Small intestine (tissue), 7 donors: Measurements from ENCODE around the gene FNTB. TPM values are rescaled to one million over a fixed set of nuclear protein-coding genes. Genes with fewer than 3 reads are reported as not detected.
"Not testable (repeated sequence)": the region's sequence is repeated elsewhere in the genome, so short reads cannot be mapped to it uniquely, and the experiment has no call there.

Source experiments
- DNase-seq, 2 donors: peaks; one replicate each; pipeline versions ENCODE4 v3.0.0 to v3.0.0-alpha.2; 2013
- FAIRE-seq: peaks from 2 replicates; lab custom pipeline; 2012; peaks lifted over from hg19 to GRCh38; lab: Jason Lieb, UNC
- H3K27ac ChIP-seq, 3 donors: one replicate each; pipeline ENCODE4 v1.5.1; 2013; ENCODE audit warnings: low read length in 2 of 3, mild to moderate bottlenecking in 2 of 3, control low read depth in 1 of 3, inconsistent platforms in 1 of 3, low read depth in 1 of 3, moderate library complexity in 1 of 3
- H3K27me3 ChIP-seq, 3 donors: one replicate each; pipeline ENCODE4 v1.6.1; 2013; ENCODE audit warnings: low read length in 3 of 3, inconsistent platforms in 1 of 3; ENCODE audit not compliant: control insufficient read depth in 3 of 3, insufficient read depth in 3 of 3
- H3K36me3 ChIP-seq, 3 donors: one replicate each; pipeline ENCODE4 v1.6.1; 2013; ENCODE audit warnings: low read length in 3 of 3, inconsistent platforms in 1 of 3, low read depth in 1 of 3, mild to moderate bottlenecking in 1 of 3, moderate library complexity in 1 of 3; ENCODE audit not compliant: control insufficient read depth in 3 of 3, insufficient read depth in 2 of 3
- H3K4me1 ChIP-seq, 3 donors: one replicate each; pipeline ENCODE4 v1.6.1; 2013; ENCODE audit warnings: low read length in 2 of 3, inconsistent platforms in 1 of 3, low read depth in 1 of 3, mild to moderate bottlenecking in 1 of 3, moderate library complexity in 1 of 3; ENCODE audit not compliant: control insufficient read depth in 3 of 3, insufficient read depth in 2 of 3
- H3K4me3 ChIP-seq, 3 donors: one replicate each; pipeline ENCODE4 v1.5.1; 2013; ENCODE audit warnings: low read length in 3 of 3, control low read depth in 1 of 3, inconsistent platforms in 1 of 3, low read depth in 1 of 3, mild to moderate bottlenecking in 1 of 3, moderate library complexity in 1 of 3
- H3K9me3 ChIP-seq, 2 donors: one replicate each; pipeline ENCODE4 v1.6.1; 2013; ENCODE audit warnings: low read depth in 1 of 2, low read length in 1 of 2; ENCODE audit not compliant: control insufficient read depth in 2 of 2, insufficient read depth in 1 of 2
- WGBS, 3 donors: extraction: QIAGEN DNeasy Blood & Tissue Kit; methylation state at CpG; one replicate each; pipeline ENCODE4 v1.1.7; 2013; 5-methylcytosine and 5-hydroxymethylcytosine counted together
- polyA plus RNA-seq, 4 donors: library from polyadenylated mRNA; stranded (reverse) in 3 of 4; unstranded in 1 of 4; fragments of 200-250 nt in 3 of 4; fragments of 120-200 nt in 1 of 4; gene quantifications; one replicate each; pipeline versions ENCODE4 v1.2.1 to v1.2.3, GENCODE V29; 2013
- donor health status: healthy with polysubstance abuse.
- donor health status: control.
- donor health status: control.
- donor health status: Bipolar disorder and iron deficiency.
- donor health status: healthy.

Gene FNTB
- polyA plus RNA-seq, 4 donors, result 6.7 to 25.3 (median 8.7) TPM

DNA sequence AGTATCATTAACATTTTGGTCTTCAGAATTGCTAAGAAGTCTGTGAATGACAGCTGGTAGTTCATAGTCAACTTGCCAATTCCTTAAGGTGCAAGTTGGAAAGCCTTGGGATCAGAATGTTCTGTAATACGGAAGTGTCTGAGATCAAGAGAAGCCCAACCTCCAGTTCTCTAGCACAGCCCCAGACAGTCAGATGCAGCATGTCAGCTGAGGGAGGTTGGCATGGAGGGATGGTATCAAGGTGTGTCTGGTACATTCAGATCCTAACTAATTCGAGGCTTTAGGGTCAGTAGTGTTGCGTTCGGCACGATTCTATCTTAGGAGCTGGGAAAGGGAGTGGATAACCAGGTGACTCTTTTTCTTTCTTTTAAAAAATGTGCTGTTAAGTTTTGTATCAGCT, 38.3 kb downstream of the FNTB start:
- 85 to 94% (median 94%) methylated on average over 5 of the region's 5 CpGs for WGBS, 3 donors
- Histone ChIP-seq H3K27ac (no peak overlapping the region), H3K4me1 (peaks cover 0 to 12% (median 3%) of the 10 kb centered on the region in 3 donors), H3K27me3 (no peaks in the 10 kb centered on the region), H3K4me3 (no peak overlapping the region), H3K36me3 (peaks cover 0 to 22% (median 5%) of the 10 kb centered on the region in 3 donors), H3K9me3 (no peaks in the 10 kb centered on the region)
- DNase-seq (no peak), FAIRE-seq (no peak)

DNA sequence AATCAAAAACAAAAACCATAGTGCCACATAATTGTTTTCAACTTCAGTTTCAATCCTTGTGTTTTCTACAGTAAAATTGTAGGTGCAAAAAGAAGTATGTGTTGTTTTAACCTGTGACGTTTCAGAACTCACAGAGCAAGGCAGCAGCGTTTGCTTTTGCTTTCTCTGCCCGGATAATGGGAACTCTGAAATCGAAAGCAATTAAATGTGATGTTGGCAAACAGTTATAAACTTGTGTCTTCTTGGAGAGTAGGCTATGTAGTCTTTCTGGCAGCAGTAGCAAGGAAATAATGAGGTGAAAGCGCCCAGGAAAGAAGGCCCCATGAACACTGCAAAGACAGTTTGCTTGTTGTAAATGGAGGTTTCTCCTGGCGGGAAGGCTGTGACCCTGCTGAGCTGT, 39.1 kb downstream of the FNTB start:
- Histone ChIP-seq H3K4me3 (no peak overlapping the region), H3K36me3 (peaks cover 0 to 30% (median 5%) of the 10 kb centered on the region in 3 donors), H3K27me3 (no peaks in the 10 kb centered on the region), H3K9me3 (no peaks in the 10 kb centered on the region), H3K27ac (peak overlapping the region in 2 of 3 donors; percentile 8 to 13), H3K4me1 (peaks cover 0 to 12% (median 3%) of the 10 kb centered on the region in 3 donors)
- FAIRE-seq (no peak), DNase-seq (peak; percentile 60 to 78)
- 21 to 52% (median 39%) methylated on average over 6 of the region's 6 CpGs for WGBS, 3 donors

DNA sequence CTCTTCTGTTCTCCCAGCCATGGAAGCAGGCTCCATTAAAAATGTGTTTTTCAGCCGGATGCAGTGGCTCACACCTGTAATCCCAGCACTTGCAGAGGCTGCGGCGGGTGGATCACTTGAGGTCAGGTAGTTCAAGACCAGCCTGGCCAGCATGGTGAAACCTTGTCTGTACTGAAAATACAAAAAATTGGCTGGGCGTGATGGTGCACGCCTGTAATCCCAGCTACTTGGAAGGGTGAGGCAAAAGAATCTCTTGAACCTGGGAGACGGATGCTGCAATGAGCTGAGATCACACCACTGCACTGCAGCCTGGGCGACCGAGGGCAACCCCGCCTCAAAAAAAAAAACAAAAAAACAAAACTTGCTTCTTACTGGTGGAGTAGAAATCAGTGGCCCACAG, 39.8 kb downstream of the FNTB start:
- Histone ChIP-seq H3K4me3 (no peak overlapping the region), H3K36me3 (peaks cover 0 to 32% (median 5%) of the 10 kb centered on the region in 3 donors), H3K9me3 (no peaks in the 10 kb centered on the region), H3K27ac (no peak overlapping the region), H3K4me1 (peaks cover 0 to 12% (median 3%) of the 10 kb centered on the region in 3 donors), H3K27me3 (no peaks in the 10 kb centered on the region)
- no peak for DNase-seq
- 91 to 97% (median 93%) methylated on average over 9 of the region's 9 CpGs for WGBS, 3 donors
- no peak for FAIRE-seq

DNA sequence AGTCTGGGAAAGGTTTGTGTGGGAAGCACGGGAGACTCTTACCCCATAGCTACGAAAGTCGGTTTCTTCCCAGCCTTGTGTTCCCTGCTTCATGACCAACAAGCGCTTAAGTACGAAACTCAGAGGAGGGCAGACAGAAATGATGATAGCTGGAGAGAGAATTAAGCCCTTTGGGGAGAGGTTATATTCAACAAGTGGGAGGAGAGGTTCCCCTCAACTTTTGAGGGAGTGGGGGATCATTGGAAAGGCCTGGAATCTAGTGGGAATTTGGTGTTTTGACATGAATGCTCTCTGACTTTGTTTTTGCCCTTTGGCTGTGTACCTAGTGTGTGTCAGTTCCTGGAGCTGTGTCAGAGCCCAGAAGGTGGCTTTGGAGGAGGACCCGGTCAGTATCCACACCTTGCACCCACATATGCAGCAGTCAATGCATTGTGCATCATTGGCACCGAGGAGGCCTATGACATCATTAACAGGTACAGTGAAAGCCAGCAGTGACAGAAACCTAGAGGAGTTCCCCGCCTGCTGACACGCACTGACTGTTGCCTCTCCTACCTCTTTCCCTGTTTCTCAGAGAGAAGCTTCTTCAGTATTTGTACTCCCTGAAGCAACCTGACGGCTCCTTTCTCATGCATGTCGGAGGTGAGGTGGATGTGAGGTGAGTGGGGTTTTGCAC, 40.6 kb downstream of the FNTB start:
- peaks cover 0 to 31% (median 5%) of the 10 kb centered on the region in 3 donors for H3K36me3 ChIP-seq
- peaks cover 0 to 12% (median 3%) of the 10 kb centered on the region in 3 donors for H3K4me1 ChIP-seq
- no peaks in the 10 kb centered on the region for H3K9me3 ChIP-seq
- H3K4me3 ChIP-seq, result no peak overlapping the region
- DNase-seq, result no peak
- no peak for FAIRE-seq
- H3K27me3 ChIP-seq, result no peaks in the 10 kb centered on the region
- 96 to 98% (median 98%) methylated on average over 11 of the region's 11 CpGs for WGBS, 3 donors
- H3K27ac ChIP-seq, result no peak overlapping the region

DNA sequence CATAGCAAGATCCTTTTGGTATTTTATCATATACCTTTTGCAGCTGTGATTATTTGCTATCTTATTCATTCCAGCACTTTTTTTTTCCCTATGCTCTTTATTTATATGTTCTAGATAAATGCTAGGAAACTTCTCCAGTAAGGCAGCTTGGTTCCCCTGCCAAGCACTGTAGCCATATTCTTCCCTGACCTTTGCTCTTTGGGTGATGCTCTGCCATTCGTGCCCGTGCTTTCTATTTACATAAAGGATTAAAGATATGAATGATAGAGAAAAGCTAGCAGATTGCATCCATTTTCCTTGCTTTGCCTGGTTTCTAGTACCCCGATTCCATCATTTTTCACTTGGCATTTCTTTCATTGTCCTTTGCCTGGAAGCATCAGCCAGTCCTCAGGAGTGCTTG, 42.2 kb downstream of the FNTB start:
- no peak overlapping the region for H3K27ac ChIP-seq
- no peaks in the 10 kb centered on the region for H3K27me3 ChIP-seq
- peaks cover 0 to 38% (median 5%) of the 10 kb centered on the region in 3 donors for H3K36me3 ChIP-seq
- 26 to 64% (median 46%) methylated on average over 3 of the region's 3 CpGs for WGBS, 3 donors
- H3K4me3 ChIP-seq, result no peak overlapping the region
- peaks cover 0 to 12% (median 3%) of the 10 kb centered on the region in 3 donors for H3K4me1 ChIP-seq
- no peaks in the 10 kb centered on the region for H3K9me3 ChIP-seq
- FAIRE-seq (no peak), DNase-seq (peak; percentile 22 to 68)

DNA sequence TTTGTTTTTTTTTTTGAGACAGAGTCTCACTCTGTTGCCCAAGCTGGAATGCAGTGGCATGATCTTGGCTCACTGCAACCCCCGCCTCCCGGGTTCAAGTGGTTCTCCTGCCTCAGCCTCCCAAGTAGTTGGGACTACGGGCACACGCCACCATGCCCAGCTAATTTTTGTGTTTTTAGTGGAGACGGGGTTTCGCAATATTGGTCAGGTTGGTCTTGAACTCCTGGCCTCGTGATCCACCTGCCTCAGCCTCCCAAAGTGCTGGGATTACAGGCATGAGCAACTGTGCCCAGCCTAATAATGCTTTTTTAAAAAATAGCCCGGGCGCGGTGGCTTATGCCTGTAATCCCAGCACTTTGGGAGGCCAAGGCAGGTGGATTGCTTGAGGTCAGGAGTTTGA, 44.6 kb downstream of the FNTB start:
- FAIRE-seq, H3K4me1 ChIP-seq, H3K4me3 ChIP-seq, H3K27me3 ChIP-seq, H3K27ac ChIP-seq, DNase-seq, H3K9me3 ChIP-seq: not testable (repeated sequence)
- WGBS, 3 donors, result 97 to 98% (median 97%) methylated on average over 10 of the region's 10 CpGs
- peaks cover 0 to 47% (median 5%) of the 10 kb centered on the region in 3 donors for H3K36me3 ChIP-seq

DNA sequence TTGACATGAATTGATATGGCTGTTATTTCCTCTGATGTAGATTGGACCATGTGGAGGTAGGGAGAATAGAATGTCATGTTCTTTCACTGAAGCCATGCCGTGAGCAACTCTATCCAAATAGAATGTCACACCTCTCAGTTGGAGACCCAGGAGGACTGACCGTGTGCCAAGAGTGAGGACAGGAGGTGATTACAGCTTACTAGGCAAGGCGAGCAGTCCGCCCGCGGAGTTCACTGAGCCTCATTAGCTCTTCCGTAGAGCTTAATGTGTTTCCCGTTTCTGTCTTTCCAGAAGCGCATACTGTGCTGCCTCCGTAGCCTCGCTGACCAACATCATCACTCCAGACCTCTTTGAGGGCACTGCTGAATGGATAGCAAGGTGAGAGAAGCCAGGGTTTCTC, 45.6 kb downstream of the FNTB start:
- Histone ChIP-seq H3K4me1 (peaks cover 0 to 8% (median 3%) of the 10 kb centered on the region in 3 donors), H3K27me3 (no peaks in the 10 kb centered on the region), H3K9me3 (no peaks in the 10 kb centered on the region), H3K27ac (no peak overlapping the region), H3K4me3 (no peak overlapping the region), H3K36me3 (peaks cover 0 to 41% (median 4%) of the 10 kb centered on the region in 3 donors)
- no peak for DNase-seq
- WGBS, 3 donors, result 91 to 95% (median 93%) methylated on average over 11 of the region's 11 CpGs
- FAIRE-seq, result no peak

DNA sequence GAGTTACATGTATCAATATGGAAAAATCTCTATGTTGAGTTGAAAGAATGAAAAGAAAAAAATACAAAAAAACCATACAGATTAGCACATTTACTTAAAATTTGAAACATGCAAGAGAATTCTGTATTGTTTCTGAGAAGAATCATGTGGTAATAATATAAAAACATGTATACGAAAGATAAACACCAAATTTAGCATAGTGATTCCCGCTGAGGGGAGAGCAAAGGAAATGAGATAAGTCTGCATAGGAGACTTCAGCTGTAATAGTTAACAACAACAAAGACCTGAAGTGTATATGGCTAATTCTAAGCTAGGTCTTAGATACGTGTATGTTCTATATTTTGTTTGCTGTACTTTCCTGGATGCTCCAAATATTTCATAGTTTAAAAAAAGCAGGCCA, 46.5 kb downstream of the FNTB start:
- Histone ChIP-seq H3K27me3 (no peaks in the 10 kb centered on the region), H3K4me1 (peaks cover 0 to 3% (median 3%) of the 10 kb centered on the region in 3 donors), H3K36me3 (peaks cover 0 to 44% (median 0%) of the 10 kb centered on the region in 3 donors), H3K4me3 (no peak overlapping the region), H3K9me3 (no peaks in the 10 kb centered on the region), H3K27ac (no peak overlapping the region)
- no peak for DNase-seq
- WGBS, 3 donors, result 89 to 98% (median 93%) methylated on average over 3 of the region's 3 CpGs
- no peak for FAIRE-seq
